Heart left ventricle (tissue), 16 donors: Measurements from ENCODE around the gene SFSWAP. TPM values are rescaled to one million over a fixed set of nuclear protein-coding genes. Genes with fewer than 3 reads are reported as not detected.

ENCODE experiments used
- ATAC-seq, 4 donors: fragments of 200-7000 bp; cut with Tn5 transposase; one replicate each; pipeline ENCODE4 v1.9.1; 2020 to 2022; ENCODE audit warnings: moderate library complexity in 4 of 4, mild to moderate bottlenecking in 3 of 4, moderate number of reproducible peaks in 1 of 4
- DNase-seq, 5 donors: peaks; one replicate each; pipeline ENCODE4 v3.0.0-alpha.2; 2020
- H3K27ac ChIP-seq, 12 donors: fragments of 200-600 bp; sonication (generic) in 4 of 12; one replicate each; pipeline versions ENCODE4 v1.5.0 to v1.8.0; 2016 to 2022; ENCODE audit warnings: mild to moderate bottlenecking in 2 of 12
- H3K27me3 ChIP-seq, 9 donors: fragments of 200-600 bp; sonication (generic) in 2 of 9; one replicate each; pipeline versions ENCODE4 v1.5.1 to v1.8.0; 2016 to 2022; ENCODE audit warnings: mild to moderate bottlenecking in 3 of 9
- H3K36me3 ChIP-seq, 9 donors: fragments of 200-600 bp; sonication (generic) in 2 of 9; one replicate each; pipeline versions ENCODE4 v1.5.0 to v1.8.0; 2018 to 2022; ENCODE audit warnings: mild to moderate bottlenecking in 2 of 9
- H3K4me1 ChIP-seq, 12 donors: fragments of 200-600 bp; sonication (generic) in 4 of 12; one replicate each; pipeline versions ENCODE4 v1.5.0 to v1.8.0; 2016 to 2022; ENCODE audit warnings: mild to moderate bottlenecking in 3 of 12
- H3K4me3 ChIP-seq, 12 donors: fragments of 200-600 bp; sonication (generic) in 4 of 12; one replicate each; pipeline versions ENCODE4 v1.5.0 to v1.8.0; 2017 to 2022; ENCODE audit warnings: mild to moderate bottlenecking in 9 of 12, moderate library complexity in 4 of 12
- H3K9me3 ChIP-seq, 12 donors: fragments of 200-600 bp; sonication (generic) in 4 of 12; one replicate each; pipeline versions ENCODE4 v1.5.0 to v1.8.0; 2016 to 2022; ENCODE audit warnings: mild to moderate bottlenecking in 1 of 12
- POLR2A ChIP-seq, 2 donors: fragments of 450-650 bp; IDR thresholded peaks; one replicate each; pipeline ENCODE4 v1.6.1; 2017; ENCODE audit warnings: antibody characterized with exemption in 2 of 2, mild to moderate bottlenecking in 2 of 2, moderate library complexity in 2 of 2
- WGBS, 4 donors: extraction: QIAGEN DNeasy Blood & Tissue Kit in 2 of 4; methylation state at CpG; one replicate each; pipeline versions ENCODE4 v1.1.5 to v1.1.7; 2013 to 2018; 5-methylcytosine and 5-hydroxymethylcytosine counted together
- intact Hi-C, 10 donors: fragments of 100-400 bp; cut with DNase I; formaldehyde crosslinking; loops; one replicate each; pipeline versions ENCODE4 v1.11.1 to v1.14.2; 2022
- polyA plus RNA-seq, 2 donors: library from polyadenylated mRNA; stranded (reverse); fragments of 200-250 nt; gene quantifications; one replicate each; pipeline ENCODE4 v1.2.3, GENCODE V29; 2013
- total RNA-seq, 9 donors: library from RNA; depleted of rRNA in 2 of 9; stranded (reverse); fragments of >200 nt in 2 of 9; fragmentation: NEBNext Ultra II Directional in 3 of 9; extraction: Animal tissue kit (Norgen Biotek cat#: 25700) in 3 of 9; gene quantifications; one replicate each; pipeline versions ENCODE4 v1.1.0 to v1.2.4, GENCODE V29; 2016 to 2023
- TF ChIP-seq, protein P1 (sequence below), 12 donors: fragments of 200-600 bp; sonication (generic) in 4 of 12; IDR thresholded peaks; one replicate each; pipeline versions ENCODE4 v1.5.0 to v1.8.0; 2018 to 2022; ENCODE audit warnings: antibody characterized with exemption in 12 of 12, mild to moderate bottlenecking in 5 of 12
- donor health status: ischemic (EF 13 %, LVEDD 7.1; RV severe dilation, severe dysfunction).
- donor health status: healthy with polysubstance abuse.
- donor health status: DM: no; HTN: yes; CAD: no.
- donor health status: DM: no; HTN: no; CAD: no.
- donor health status: ischemic (EF 25% LVEDD 6.9; RV normal size, moderate dysfunction).
- donor health status: ischemic (EF 25% LVEDD 5.7; RV mildly dilated, moderate dysfunction).
- donor health status: healthy.
- donor health status: DM: yes; HTN: yes; CAD: no.
- donor health status: ischemic (EF 35%, LVEDD 5.7; RV mildly dilated, moderate dysfunction).
- donor health status: nonischemic (EF 11% LVEDD 7.7; RV severe dilation, severe dysfunction).
- donor health status: DM: yes; HTN: yes; CAD: no.
- donor health status: PGD.
- donor health status: ischemic (EF 29% LVEDD 5.4; RV normal size, mild dysfunction).
- donor health status: nonischemic (EF 23%, LVEDD 6.1; RV moderate dilation, normal function).

SFSWAP gene
- total and polyA plus RNA-seq, 11 donors, result 10.4 to 25.1 (median 18.6) TPM

GRCh38 chr12:131832321-131833231 lies 121.7 kb downstream of the SFSWAP start:
- peaks cover 0 to 44% (median 19%) of the 10 kb centered on the region in 12 donors for H3K4me1 ChIP-seq
- H3K27me3 ChIP-seq, result peaks cover 4 to 75% (median 43%) of the 10 kb centered on the region in 9 donors
- peak overlapping the region in 1 of 12 donors; percentile 26 for H3K27ac ChIP-seq
- H3K4me3 ChIP-seq, result peak overlapping the region in 9 of 12 donors; percentile 22 to 53 (median 35)
- DNase-seq, result peak in 4 of 5 donors; percentile 43 to 81 (median 68)
- WGBS, 4 donors, result 42 to 50% (median 48%) methylated on average over 20 to 31 of the region's 31 CpGs
- H3K9me3 ChIP-seq, result no peaks in the 10 kb centered on the region
- ATAC-seq, result no peak
- intact Hi-C loops, result loop anchor here in 7 of 10 donors (5.0 to 10.0 kb wide), 7 partner anchors 112 to 918 kb away; partner anchors contain the start of gene EP400 (in 3 of the 7)
- no peak for TF ChIP-seq POLR2A (IDR thresholded peaks at IDR 0.05)
- TF ChIP-seq, protein P1, sequence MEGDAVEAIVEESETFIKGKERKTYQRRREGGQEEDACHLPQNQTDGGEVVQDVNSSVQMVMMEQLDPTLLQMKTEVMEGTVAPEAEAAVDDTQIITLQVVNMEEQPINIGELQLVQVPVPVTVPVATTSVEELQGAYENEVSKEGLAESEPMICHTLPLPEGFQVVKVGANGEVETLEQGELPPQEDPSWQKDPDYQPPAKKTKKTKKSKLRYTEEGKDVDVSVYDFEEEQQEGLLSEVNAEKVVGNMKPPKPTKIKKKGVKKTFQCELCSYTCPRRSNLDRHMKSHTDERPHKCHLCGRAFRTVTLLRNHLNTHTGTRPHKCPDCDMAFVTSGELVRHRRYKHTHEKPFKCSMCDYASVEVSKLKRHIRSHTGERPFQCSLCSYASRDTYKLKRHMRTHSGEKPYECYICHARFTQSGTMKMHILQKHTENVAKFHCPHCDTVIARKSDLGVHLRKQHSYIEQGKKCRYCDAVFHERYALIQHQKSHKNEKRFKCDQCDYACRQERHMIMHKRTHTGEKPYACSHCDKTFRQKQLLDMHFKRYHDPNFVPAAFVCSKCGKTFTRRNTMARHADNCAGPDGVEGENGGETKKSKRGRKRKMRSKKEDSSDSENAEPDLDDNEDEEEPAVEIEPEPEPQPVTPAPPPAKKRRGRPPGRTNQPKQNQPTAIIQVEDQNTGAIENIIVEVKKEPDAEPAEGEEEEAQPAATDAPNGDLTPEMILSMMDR (IDR thresholded peaks at IDR 0.05), result no peak
- H3K36me3 ChIP-seq, result no peaks in the 10 kb centered on the region

GRCh38 chr12:131833288-131833895 lies 122.5 kb downstream of the SFSWAP start:
- ATAC-seq (no peak), DNase-seq (peak in 1 of 5 donors; percentile 55)
- TF ChIP-seq, protein P1 (IDR thresholded peaks at IDR 0.05), result no peak
- TF ChIP-seq POLR2A (IDR thresholded peaks at IDR 0.05), result no peak
- Histone ChIP-seq H3K27me3 (peaks cover 3 to 69% (median 37%) of the 10 kb centered on the region in 9 donors), H3K4me1 (peaks cover 0 to 37% (median 19%) of the 10 kb centered on the region in 12 donors), H3K36me3 (no peaks in the 10 kb centered on the region), H3K4me3 (no peak overlapping the region), H3K9me3 (no peaks in the 10 kb centered on the region), H3K27ac (no peak overlapping the region)
- WGBS, 4 donors, result 80 to 83% (median 81%) methylated on average over 20 to 23 of the region's 23 CpGs
- intact Hi-C loops, result loop anchor here in 7 of 10 donors (5.0 to 10.0 kb wide), 7 partner anchors 111 to 919 kb away; partner anchors contain the start of gene EP400 (in 3 of the 7)

DNA sequence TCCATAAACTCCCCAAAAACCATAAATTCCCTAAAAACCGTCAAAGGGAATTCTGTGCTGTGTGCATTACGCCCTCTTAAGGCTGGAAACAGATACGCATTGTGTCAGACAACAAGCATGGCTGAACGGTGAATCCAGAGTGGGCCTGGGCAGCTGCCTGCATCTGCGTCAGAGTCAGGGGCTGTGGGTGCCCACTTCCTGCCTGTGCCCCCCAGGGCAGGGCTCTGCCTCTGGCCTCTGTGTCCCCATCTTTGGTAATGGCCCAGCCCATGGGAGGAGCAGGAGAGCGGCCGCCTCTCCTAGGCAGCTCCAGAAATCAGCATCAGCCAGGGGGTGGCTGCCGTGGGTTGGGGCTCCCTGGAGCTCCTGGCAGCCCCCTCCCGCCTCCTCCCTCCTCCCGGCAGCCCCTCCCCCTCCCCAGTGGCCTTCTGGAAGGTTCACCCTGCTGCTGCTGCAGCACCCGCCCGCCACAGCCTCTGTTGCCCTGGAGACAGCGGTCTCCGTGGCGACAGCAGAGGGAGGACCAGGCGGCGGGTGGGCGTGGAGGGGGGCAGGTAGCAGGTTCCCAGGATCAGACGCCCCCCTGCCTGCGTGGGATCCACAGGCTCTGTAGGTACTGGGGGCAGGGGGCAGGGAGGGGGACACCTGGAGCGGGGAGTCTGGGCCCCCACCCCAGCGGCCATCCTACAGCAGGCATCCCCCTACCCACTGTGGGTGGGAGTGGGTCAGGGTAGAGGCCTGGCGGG lies 123.2 kb downstream of the SFSWAP start:
- WGBS, 4 donors, result 50 to 60% (median 56%) methylated on average over 13 to 23 of the region's 23 CpGs
- TF ChIP-seq POLR2A (IDR thresholded peaks at IDR 0.05), result no peak
- TF ChIP-seq, protein P1 (IDR thresholded peaks at IDR 0.05), result peak in 2 of 12 donors; percentile 16 to 22
- no peaks in the 10 kb centered on the region for H3K36me3 ChIP-seq
- peaks cover 0 to 30% (median 17%) of the 10 kb centered on the region in 12 donors for H3K4me1 ChIP-seq
- DNase-seq (no peak), ATAC-seq (no peak)
- H3K27ac ChIP-seq, result no peak overlapping the region
- H3K9me3 ChIP-seq, result no peaks in the 10 kb centered on the region
- intact Hi-C loops, result loop anchor here in 7 of 10 donors (5.0 to 10.0 kb wide), 7 partner anchors 111 to 919 kb away; partner anchors contain the start of gene EP400 (in 3 of the 7)
- H3K27me3 ChIP-seq, result peaks cover 3 to 63% (median 37%) of the 10 kb centered on the region in 9 donors
- no peak overlapping the region for H3K4me3 ChIP-seq
